Left lung (tissue), 10 donors: ENCODE data around the gene UBXN11. TPM values are rescaled to one million over a fixed set of nuclear protein-coding genes. Genes with fewer than 3 reads are reported as not detected.

Source experiments
- ATAC-seq: fragments of 200-7000 bp; cut with Tn5 transposase; one replicate; pipeline ENCODE4 v1.9.1; 2020; ENCODE audit warnings: moderate library complexity
- DNase-seq, 4 donors: peaks; one replicate each; pipeline ENCODE4 v3.0.0-alpha.2; 2013 to 2020
- H3K27ac ChIP-seq, 2 donors: fragments of 200-600 bp; sonication (generic) in 1 of 2; one replicate each; pipeline versions ENCODE4 v1.5.0 to v1.8.0; 2020 to 2021
- H3K27me3 ChIP-seq, 2 donors: fragments of 200-600 bp; sonication (generic) in 1 of 2; one replicate each; pipeline versions ENCODE4 v1.5.0 to v1.8.0; 2020 to 2021
- H3K36me3 ChIP-seq, 2 donors: fragments of 200-600 bp; sonication (generic) in 1 of 2; one replicate each; pipeline versions ENCODE4 v1.5.0 to v1.8.0; 2020 to 2021
- H3K4me1 ChIP-seq, 2 donors: fragments of 200-600 bp; one replicate each; pipeline ENCODE4 v1.8.0; 2021
- H3K4me3 ChIP-seq, 2 donors: fragments of 200-600 bp; sonication (generic) in 1 of 2; one replicate each; pipeline versions ENCODE4 v1.5.0 to v1.8.0; 2020 to 2021; ENCODE audit warnings: mild to moderate bottlenecking in 1 of 2
- H3K9me3 ChIP-seq, 2 donors: fragments of 200-600 bp; sonication (generic) in 1 of 2; one replicate each; pipeline versions ENCODE4 v1.5.0 to v1.8.0; 2020 to 2021
- CTCF ChIP-seq, 2 donors: fragments of 200-600 bp; sonication (generic) in 1 of 2; IDR thresholded peaks; one replicate each; pipeline versions ENCODE4 v1.5.0 to v1.8.0; 2021; ENCODE audit warnings: antibody characterized with exemption in 2 of 2
- intact Hi-C, 2 donors: fragments of 100-400 bp; cut with DNase I; formaldehyde crosslinking; loops; one replicate each; pipeline versions ENCODE4 v1.11.2 to v1.14.2; 2022
- polyA plus RNA-seq, 6 donors: library from polyadenylated mRNA; unstranded; fragments of 120-200 nt; gene quantifications; one replicate each; pipeline ENCODE4 v1.2.1, GENCODE V29; 2013; ENCODE audit not compliant: insufficient read length in 6 of 6
- total RNA-seq, 2 donors: library from RNA; stranded (reverse); fragmentation: NEBNext Ultra II Directional; extraction: Animal tissue kit (Norgen Biotek cat#: 25700); gene quantifications; one replicate each; pipeline ENCODE4 v1.2.1, GENCODE V29; 2021
- donor health status: DM: no; HTN: yes; CAD: no.
- donor health status: DM: no; HTN: no; CAD: no.

UBXN11 gene
- total and polyA plus RNA-seq, 8 donors: 23.0 to 43.1 (median 26.1) TPM

GRCh38 chr1:26346274-26347033, 40.0 kb upstream of the UBXN11 start:
- H3K27ac ChIP-seq: no peak overlapping the region
- no peak overlapping the region for H3K4me3 ChIP-seq
- DNase-seq: no peak
- no peaks in the 10 kb centered on the region for H3K4me1 ChIP-seq
- H3K9me3 ChIP-seq: no peaks in the 10 kb centered on the region
- no peak for ATAC-seq
- no peaks in the 10 kb centered on the region for H3K36me3 ChIP-seq
- TF ChIP-seq CTCF (IDR thresholded peaks at IDR 0.05): no peak
- peaks cover 0 to 6% of the 10 kb centered on the region in 2 donors for H3K27me3 ChIP-seq
- intact Hi-C loops: no loop called here

- ATAC-seq (no peak), DNase-seq (no peak)
- H3K27me3 ChIP-seq: peaks cover 0 to 6% of the 10 kb centered on the region in 2 donors
Measured at GRCh38 chr1:26345718-26346117, 39.3 kb upstream of the UBXN11 start.

GRCh38 chr1:26344147-26344920, 37.9 kb upstream of the UBXN11 start:
- ATAC-seq (no peak), DNase-seq (no peak)
- no peaks in the 10 kb centered on the region for H3K4me1 ChIP-seq
- H3K27ac ChIP-seq: no peak overlapping the region
- intact Hi-C loops: no loop called here
- no peaks in the 10 kb centered on the region for H3K36me3 ChIP-seq
- peaks cover 0 to 6% of the 10 kb centered on the region in 2 donors for H3K27me3 ChIP-seq
- H3K4me3 ChIP-seq: no peak overlapping the region
- TF ChIP-seq CTCF (IDR thresholded peaks at IDR 0.05): no peak
- no peaks in the 10 kb centered on the region for H3K9me3 ChIP-seq

More at GRCh38 chr1:26345718-26346117, 39.3 kb upstream of the UBXN11 start:
- Histone ChIP-seq H3K4me3 (no peak overlapping the region), H3K9me3 (no peaks in the 10 kb centered on the region), H3K4me1 (no peaks in the 10 kb centered on the region), H3K27ac (no peak overlapping the region), H3K36me3 (no peaks in the 10 kb centered on the region)
- no peak for TF ChIP-seq CTCF (IDR thresholded peaks at IDR 0.05)
- intact Hi-C loops: no loop called here

- no peak for ATAC-seq
- intact Hi-C loops: no loop called here
- H3K4me3 ChIP-seq: no peak overlapping the region
- TF ChIP-seq CTCF (IDR thresholded peaks at IDR 0.05): no peak
- H3K4me1 ChIP-seq: peaks cover 11 to 20% of the 10 kb centered on the region in 2 donors
- H3K9me3 ChIP-seq: no peaks in the 10 kb centered on the region
- H3K36me3 ChIP-seq: no peaks in the 10 kb centered on the region
- DNase-seq: no peak
- H3K27me3 ChIP-seq: peaks cover 10 to 29% of the 10 kb centered on the region in 2 donors
- no peak overlapping the region for H3K27ac ChIP-seq
Measured at GRCh38 chr1:26340047-26340481, 33.6 kb upstream of the UBXN11 start.

- Histone ChIP-seq H3K27ac (no peak overlapping the region), H3K4me3 (no peak overlapping the region), H3K4me1 (peaks cover 11 to 23% of the 10 kb centered on the region in 2 donors), H3K9me3 (no peaks in the 10 kb centered on the region), H3K36me3 (no peaks in the 10 kb centered on the region), H3K27me3 (peaks cover 10 to 40% of the 10 kb centered on the region in 2 donors)
- intact Hi-C loops: no loop called here
- ATAC-seq (no peak), DNase-seq (no peak)
- no peak for TF ChIP-seq CTCF (IDR thresholded peaks at IDR 0.05)
Measured at GRCh38 chr1:26338670-26339069, 32.2 kb upstream of the UBXN11 start.
